ENCODE data around the gene ATRNL1.

DNA sequence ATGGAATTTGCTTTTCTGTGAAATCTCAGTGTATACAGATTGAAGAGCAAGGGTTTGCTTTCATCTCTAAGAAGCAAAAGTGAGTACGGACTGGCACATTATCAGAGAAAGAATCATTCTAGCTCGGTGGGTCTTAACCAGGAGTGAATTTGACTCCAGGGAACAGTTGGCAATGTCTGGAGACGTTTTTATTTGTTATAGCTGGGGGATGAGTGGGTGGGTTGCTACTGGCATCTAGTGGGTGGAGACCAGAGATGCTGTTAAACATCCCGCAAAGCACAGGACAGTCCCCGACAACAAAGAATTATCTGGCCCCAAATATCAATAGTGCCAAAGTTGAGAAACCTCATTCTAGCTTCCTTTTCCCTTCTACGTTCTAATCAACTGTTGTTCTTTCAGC is 43.8 kb upstream of the ATRNL1 start:
- TF ChIP-seq, protein P1, sequence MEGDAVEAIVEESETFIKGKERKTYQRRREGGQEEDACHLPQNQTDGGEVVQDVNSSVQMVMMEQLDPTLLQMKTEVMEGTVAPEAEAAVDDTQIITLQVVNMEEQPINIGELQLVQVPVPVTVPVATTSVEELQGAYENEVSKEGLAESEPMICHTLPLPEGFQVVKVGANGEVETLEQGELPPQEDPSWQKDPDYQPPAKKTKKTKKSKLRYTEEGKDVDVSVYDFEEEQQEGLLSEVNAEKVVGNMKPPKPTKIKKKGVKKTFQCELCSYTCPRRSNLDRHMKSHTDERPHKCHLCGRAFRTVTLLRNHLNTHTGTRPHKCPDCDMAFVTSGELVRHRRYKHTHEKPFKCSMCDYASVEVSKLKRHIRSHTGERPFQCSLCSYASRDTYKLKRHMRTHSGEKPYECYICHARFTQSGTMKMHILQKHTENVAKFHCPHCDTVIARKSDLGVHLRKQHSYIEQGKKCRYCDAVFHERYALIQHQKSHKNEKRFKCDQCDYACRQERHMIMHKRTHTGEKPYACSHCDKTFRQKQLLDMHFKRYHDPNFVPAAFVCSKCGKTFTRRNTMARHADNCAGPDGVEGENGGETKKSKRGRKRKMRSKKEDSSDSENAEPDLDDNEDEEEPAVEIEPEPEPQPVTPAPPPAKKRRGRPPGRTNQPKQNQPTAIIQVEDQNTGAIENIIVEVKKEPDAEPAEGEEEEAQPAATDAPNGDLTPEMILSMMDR (IDR thresholded peaks at IDR 0.05), result no peak
- TF ChIP-seq POLR2A (IDR thresholded peaks at IDR 0.05), result no peak
